HG02798 (cell line): ENCODE measurements around the gene GNA15.
"Not testable (repeated sequence)": the region's sequence is repeated elsewhere in the genome, so short reads cannot be mapped to it uniquely, and the experiment has no call there.

ENCODE experiments used
- ATAC-seq: cut with Tn5 transposase; IDR thresholded peaks from one replicate; pipeline ENCODE4 v1.9.1; 2021; ENCODE audit warnings: mild to moderate bottlenecking; ENCODE audit not compliant: unreplicated experiment, poor library complexity

Gene GNA15

DNA sequence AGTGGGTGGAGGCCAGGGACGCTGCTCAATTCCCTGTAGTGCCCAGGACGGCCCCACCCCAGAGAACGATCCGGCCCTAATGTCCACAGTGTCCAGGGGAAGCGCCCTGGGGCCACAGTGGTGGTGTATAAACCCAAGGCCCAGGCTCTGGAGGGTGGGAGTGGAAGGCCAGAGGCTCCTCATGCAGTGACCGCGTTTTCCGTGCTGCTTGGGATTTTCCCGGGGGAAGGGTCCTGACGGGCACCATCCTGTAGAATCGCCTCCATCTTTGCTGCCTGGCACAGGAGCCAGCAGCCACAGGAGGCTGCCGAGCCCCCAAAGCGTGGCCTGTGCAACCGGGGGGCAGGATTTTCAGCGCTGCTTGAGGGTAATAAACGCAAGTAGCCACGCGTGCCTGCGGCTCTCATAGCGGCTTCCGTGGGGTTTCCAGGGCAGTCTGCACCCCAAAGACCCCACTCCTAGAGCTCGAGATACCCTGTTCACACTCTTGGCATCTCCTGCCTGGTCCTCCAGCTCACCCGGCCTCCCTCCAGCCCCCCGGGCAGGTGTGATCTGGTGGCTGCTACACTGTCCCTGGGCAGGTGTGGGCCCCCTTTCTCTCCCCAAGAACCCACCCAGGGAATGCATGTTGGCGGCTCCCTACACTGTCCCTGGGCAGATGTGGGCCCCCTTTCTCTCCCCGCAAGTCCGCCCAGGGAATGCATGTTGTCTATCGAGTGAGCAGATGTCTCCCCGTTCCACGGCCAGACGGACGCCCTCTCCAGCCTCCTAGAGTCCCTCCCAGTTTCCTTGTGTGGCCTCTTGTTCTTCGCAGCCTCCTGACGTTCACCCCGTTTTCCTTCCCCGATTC, 52.1 kb downstream of the GNA15 start:
- ATAC-seq, result no peak

DNA sequence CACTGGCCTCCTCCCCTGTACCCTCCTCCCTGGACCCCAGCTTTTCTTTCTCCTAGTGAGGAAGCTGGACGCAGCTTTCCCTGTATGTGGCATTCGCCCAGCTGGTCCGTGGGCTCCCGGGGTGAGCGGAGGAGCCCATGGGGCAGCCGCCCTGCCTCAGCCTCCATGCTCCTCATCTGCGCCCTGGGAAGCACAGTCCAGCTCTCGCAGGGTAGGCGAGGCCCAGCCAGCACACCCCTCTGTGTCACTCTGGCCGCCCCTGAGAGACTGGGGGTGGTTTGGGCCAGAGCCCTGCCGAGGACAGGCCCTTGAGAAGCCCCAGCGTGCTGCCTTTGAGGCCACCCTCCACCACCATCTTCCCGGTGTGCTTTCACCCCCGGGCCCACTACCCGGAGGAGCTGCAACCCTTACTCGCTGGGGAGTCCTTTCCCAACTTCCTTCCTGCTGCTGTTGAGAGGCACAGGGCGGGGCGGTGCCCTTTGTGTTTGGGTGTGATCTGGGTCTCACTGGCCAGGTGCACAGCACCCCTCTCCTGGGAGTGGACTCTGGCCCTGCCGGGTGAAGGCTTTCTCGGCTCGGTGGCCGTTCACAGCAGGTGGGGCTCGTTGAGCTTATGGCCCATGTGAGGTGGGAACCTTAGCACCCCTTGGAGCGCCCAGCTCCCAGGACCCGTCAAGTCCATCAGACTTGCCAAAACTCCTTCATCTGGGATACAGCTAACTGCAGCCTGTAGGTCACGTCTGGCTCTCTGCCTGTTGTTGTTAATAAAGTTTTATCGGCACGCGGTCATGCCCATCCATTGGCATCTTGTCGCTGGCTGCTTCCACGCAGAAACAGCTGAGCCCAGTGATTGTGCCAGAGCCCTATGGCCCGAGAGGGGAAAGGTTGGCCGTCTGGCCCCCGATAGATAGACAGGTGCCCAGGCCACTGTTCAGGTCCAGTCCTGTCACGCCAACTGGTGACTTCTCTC, 53.1 kb downstream of the GNA15 start:
- ATAC-seq, result no peak

GRCh38 chr19:3189702-3190469, 54.1 kb downstream of the GNA15 start:
- no peak for ATAC-seq

- no peak for ATAC-seq
Observed at GRCh38 chr19:3190470-3190770, 54.6 kb downstream of the GNA15 start.

DNA sequence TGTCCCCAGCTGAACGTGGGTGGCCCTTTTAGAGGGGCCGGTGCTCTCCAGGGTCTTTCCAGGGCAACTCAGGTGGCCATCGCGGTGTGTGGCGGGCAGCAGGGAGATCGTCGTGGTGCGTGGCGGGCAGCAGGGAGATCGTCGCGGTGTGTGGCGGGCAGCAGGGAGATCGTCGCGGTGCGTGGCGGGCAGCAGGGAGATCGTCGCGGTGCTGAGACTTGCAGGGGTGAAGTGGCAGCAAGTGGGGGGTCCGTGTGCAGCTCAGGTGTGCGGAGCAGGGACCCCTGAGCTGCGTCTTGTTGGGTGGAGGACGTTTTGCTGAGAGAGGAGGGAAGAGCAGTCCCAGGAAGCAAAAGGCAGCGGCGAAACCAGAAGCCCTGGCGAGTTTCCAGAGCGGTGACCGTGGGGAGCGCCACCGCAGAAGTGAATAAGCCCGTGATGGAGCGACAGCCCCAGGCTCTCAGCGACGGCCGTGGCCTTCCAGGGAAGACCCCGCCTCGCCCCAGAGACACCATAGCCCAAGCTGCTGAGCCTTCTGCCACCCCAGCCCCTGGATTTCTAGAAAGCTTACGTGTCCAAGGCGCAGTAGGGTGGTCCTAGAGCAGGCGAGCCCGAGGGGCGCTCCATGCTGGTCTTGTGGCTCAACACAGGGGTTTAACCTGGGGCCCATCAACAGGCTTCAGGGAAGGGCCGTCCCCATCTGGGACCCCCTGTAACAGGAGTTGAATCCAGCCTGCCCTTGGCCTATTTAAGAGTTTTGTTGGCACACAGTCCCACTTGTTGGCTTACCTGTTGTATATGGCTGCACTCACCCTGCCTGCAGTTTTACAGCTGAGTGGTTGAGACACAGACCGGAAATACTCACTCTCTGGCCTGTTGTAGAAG, 55.3 kb downstream of the GNA15 start:
- ATAC-seq, result no peak

- ATAC-seq, result not testable (repeated sequence)
Observed at GRCh38 chr19:3191806-3192104, 55.9 kb downstream of the GNA15 start.

- no peak for ATAC-seq
Observed at GRCh38 chr19:3192228-3192635, 56.4 kb downstream of the GNA15 start.

- ATAC-seq, result no peak
Observed at GRCh38 chr19:3192684-3193083, 56.9 kb downstream of the GNA15 start.

GRCh38 chr19:3193256-3194105, 57.6 kb downstream of the GNA15 start:
- no peak for ATAC-seq

DNA sequence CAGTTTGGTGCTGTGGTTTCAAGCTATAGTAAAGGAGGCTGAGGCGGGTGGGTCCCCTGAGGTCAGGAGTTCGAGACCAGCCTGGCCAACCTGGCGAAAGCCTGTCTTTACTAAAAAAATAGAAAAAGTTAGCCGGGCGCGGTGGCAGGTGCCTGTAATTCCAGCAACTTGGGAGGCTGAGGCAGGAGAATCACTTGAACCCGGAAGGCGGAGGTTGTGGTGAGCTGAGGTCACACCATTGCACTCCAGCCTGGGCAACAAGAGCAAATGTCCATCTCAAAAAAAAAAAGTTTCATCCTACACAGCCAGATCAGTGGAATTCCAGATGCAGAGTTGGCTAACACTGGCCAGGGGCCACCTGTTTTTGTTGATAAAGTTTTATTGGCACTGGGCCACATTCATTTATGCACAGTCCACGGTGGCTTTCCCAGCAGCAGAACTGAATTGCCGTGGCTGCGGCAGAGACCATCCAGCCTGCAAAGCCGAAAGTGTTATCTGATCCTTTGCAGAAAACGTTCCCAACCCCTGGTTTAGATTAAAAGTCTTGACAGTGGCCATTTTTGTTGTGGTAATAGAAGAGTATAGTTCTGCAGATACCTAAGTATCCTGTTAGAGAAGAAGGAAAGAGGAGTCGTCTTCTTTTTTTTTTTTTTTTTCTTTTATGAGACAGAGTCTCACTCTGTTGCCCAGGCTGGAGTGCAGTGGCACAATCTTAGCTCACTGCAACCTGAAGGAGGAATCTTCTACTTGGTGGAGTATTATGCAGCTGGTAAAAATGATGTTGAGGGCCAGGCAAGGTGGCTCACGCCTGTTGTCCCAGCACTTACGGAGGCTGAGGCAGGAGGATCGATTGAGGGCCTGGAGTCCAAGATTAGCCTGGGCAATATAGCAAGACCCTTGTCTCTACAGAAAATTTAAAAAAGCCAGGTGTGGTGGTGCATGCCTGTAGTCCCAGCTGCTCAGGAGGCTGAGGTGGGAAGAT, 58.6 kb downstream of the GNA15 start:
- no peak for ATAC-seq

DNA sequence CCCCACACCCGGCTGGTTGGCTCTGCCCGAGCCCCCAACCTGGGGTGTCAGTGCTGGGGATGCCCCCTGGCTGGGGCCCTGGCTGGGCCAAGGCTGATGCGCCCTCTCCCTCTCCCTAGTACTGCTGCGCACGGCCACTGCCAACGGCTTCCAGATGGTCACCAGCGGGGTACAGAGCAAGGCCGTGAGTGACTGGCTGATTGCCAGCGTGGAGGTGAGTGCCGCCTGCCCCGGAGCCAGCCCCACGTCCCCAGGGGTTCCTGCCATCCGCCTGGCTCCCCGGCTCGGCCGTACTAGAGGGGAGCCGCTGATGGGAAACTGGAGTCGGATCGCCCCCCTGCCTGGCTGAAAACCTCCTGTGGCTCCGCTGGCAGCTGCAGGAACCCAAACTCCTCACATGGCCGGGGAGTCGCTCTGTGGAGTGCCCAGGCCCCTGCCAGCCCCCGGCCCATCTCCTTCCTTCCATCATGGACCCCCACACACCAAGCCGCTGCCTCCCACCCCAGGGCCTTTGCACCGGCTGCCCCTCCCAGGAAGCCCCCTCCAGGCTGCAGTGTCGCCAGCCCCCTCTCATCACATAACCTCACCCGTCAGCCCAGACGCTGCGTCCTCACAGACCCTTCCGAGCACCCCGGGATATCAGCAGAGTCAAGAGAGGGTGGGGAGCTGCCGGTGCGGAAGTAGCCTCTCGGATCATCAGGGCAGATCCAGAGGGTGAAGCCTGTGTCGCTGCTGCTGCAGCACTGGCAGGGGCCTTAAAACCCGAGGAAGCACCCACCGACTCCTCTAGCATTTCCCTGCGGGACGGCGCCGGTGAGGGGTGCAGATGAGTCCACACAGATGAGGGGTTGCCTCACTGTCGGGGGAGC, 60.5 kb downstream of the GNA15 start:
- ATAC-seq, result no peak

- no peak for ATAC-seq
Observed at GRCh38 chr19:3196933-3197205, 61.0 kb downstream of the GNA15 start.

- no peak for ATAC-seq
Observed at GRCh38 chr19:3198901-3199700, 63.3 kb downstream of the GNA15 start.

DNA sequence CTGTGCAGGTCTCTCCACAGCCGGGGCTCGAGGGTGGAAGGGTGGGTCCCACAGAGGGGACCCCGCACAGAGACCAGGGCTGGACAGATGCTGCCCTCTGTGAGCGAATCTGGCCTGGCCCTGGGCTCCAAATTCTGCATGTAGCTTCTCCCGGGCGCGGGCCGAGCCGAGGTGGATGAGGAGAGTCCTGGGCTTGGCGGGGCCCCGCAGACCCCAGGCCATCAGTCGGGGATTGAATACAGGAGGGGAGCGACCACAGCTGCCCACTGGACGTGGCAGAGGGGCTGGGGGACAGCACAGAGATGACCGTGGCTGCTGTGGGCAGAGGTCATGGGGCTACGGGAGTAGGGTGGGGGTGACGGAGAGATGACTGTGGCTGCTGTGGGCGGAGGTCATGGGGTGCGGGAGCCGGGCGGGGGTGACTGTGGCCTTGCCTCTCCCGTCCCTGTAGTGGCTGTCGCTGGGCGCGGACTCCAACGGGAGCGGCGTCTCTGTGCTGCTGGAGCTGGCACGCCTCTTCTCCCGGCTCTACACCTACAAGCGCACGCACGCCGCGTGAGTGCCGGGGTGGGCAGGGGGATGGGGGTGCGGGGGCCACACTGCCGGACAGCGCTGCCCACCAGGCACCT, 65.4 kb downstream of the GNA15 start:
- no peak for ATAC-seq

DNA sequence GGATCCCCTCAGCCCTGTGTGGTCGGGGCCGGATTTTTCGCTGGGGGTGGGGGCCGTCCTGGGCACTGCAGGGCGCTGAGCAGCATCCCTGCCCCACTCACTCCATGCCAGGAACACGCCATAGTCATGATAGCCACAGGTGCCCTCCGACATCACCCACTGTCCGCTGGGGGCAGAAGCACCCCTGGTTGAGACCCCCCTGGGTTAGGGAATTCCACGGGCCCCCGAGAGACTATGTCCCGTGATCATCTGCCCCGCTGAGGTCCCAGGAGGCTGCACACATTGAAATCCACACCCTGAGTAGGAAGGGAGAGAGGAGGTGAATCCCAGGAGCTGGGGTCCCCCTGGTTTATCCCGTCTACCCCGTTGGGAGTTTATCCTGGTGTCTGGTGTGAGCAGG, 66.1 kb downstream of the GNA15 start:
- no peak for ATAC-seq

DNA sequence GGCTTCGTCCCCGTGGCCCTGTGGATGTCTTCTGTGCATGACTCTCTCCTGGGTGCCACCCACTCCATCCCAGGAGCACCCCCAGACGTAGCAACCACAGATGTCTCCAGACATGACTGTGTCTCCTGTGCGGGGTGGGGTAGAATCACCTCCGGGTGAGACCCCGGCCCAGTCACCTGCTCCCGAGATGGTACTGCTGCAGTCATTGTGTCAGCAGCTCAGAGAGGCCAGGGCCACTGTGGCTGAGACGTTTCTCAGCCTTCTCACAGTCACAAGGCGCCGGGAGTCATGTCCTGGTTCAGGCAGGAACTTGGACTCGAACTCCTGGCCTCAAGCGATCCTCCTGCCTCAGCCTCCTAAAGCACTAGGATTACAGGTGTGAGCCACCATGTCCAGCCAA, 66.5 kb downstream of the GNA15 start:
- ATAC-seq, result no peak
